ENCODE measurements around the gene RPS6KA3.
A peak's percentile ranks its signal among the peaks of the same experiment; 100 is the strongest.

Gene RPS6KA3

DNA sequence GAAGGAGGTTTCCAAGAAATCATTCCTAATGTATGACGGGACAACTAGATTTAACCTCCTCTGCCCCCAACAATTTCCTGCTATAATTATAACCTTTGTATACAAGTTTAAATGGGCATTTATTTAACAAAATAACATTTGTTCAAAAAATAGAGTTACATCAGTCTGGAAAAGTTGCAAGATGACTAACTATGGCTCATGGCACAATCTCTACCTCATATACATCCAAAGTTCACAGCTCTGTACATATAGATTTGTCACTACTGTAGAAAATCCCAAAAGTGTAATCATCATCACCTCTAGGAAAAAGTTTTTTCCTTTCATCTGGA lies 3.8 kb upstream of the RPS6KA3 start:
- no peaks in the 10 kb centered on the region for H3K36me3 ChIP-seq
- H3K4me3 ChIP-seq (ENCODE audit: low read depth in 1 of 2, low read length in 1 of 2) = no peak overlapping the region
- no peak overlapping the region for H3K27ac ChIP-seq

DNA sequence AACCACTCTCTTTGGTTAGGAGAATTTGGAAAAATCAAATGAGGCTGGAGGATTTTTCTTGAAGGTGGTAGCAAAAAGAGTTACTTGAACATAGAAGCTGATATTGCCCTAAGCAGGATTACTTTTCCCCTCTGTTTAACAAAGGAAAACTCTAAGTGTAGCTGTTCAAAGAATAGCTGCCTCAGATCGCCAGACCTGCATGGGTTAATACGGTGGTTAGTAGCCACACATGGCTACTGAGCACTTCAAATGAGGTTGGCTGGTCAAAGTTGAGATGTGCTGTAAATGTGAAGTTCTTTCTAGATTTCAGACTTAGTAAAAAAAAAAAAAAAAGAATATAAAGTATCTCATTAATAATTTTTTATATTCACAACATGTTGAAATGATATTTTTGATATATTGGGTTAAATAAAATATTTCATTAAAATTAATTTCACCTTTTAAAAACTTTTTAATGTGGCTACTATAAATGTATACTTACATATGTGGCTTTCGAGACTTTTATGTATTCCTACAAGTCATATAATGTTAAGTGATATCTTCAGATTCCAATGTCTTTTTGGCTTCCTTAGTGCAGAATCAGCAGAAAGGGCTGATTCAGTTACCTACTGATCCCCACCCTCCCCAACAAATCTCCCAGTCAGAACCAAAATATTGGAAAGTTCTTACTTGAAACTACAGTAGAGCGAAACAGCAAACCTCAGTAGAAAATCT lies 3.3 kb upstream of the RPS6KA3 start:
- Histone ChIP-seq H3K4me1 (ENCODE audit: control insufficient read depth in 1 of 2, insufficient read depth in 1 of 2, low read depth in 1 of 2, low read length in 1 of 2) (peaks cover 0 to 8% of the 10 kb centered on the region in 2 experiments), H3K27me3 (peaks cover 3% of the 10 kb centered on the region), H3K27ac (no peak overlapping the region), H3K9me3 (no peaks in the 10 kb centered on the region), H3K36me3 (no peaks in the 10 kb centered on the region), H3K4me3 (ENCODE audit: low read depth in 1 of 2, low read length in 1 of 2) (no peak overlapping the region)
- TF ChIP-seq, protein P1, sequence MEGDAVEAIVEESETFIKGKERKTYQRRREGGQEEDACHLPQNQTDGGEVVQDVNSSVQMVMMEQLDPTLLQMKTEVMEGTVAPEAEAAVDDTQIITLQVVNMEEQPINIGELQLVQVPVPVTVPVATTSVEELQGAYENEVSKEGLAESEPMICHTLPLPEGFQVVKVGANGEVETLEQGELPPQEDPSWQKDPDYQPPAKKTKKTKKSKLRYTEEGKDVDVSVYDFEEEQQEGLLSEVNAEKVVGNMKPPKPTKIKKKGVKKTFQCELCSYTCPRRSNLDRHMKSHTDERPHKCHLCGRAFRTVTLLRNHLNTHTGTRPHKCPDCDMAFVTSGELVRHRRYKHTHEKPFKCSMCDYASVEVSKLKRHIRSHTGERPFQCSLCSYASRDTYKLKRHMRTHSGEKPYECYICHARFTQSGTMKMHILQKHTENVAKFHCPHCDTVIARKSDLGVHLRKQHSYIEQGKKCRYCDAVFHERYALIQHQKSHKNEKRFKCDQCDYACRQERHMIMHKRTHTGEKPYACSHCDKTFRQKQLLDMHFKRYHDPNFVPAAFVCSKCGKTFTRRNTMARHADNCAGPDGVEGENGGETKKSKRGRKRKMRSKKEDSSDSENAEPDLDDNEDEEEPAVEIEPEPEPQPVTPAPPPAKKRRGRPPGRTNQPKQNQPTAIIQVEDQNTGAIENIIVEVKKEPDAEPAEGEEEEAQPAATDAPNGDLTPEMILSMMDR (IDR thresholded peaks at IDR 0.05) = no peak

More for the DNA sequence above, 3.8 kb upstream of the RPS6KA3 start:
- TF ChIP-seq, protein P1 (IDR thresholded peaks at IDR 0.05) = no peak
- H3K27me3 ChIP-seq = peaks cover 3% of the 10 kb centered on the region
- no peaks in the 10 kb centered on the region for H3K9me3 ChIP-seq
- peaks cover 0 to 5% of the 10 kb centered on the region in 2 experiments for H3K4me1 ChIP-seq (ENCODE audit: control insufficient read depth in 1 of 2, insufficient read depth in 1 of 2, low read depth in 1 of 2, low read length in 1 of 2)

DNA sequence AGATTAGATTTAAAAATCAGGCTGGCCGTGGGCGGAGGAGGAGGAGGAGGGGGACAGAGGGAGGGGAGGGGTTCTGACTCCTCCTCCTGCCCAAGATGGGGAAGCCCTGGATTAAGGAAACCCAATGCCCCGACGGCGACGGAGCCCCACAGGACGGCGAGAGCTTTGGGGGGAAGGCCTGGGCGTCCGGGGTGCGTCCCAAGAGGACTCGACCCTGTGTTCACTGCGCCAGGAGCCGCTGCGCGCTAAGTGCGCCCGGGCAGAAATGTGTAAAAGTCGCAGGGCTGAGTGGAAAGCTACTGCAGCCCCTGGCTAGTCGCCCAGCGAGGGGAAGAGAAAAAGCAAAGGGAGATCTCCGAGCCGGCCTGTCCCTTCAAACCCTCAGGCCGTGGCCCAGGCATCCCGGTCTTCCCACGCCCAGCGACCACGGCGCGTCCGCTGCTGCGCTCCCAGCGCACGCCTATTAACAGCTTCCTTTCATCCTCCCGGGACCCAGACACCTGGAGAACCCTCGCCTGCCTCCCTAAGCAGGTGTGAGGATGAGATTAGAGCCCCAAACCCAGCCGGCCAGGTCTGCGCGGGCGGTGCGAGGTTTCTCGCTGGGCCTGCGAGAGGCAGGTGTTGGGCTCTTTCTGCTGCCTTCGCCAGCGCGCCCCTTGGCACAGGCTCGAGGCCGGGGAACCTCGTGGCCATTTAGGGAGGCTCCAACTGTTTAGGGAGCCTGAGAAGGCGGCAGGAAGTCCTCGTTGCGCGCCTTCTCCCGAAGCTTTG lies 1.4 kb upstream of the RPS6KA3 start:
- Histone ChIP-seq H3K4me3 (ENCODE audit: low read depth in 1 of 2, low read length in 1 of 2) (peak overlapping the region; percentile 70 to 82), H3K4me1 (ENCODE audit: control insufficient read depth in 1 of 2, insufficient read depth in 1 of 2, low read depth in 1 of 2, low read length in 1 of 2) (peaks cover 15 to 27% of the 10 kb centered on the region in 2 experiments), H3K27me3 (peaks cover 3% of the 10 kb centered on the region), H3K9me3 (no peaks in the 10 kb centered on the region), H3K27ac (peak overlapping the region; percentile 27), H3K36me3 (no peaks in the 10 kb centered on the region)
- TF ChIP-seq, protein P1 (IDR thresholded peaks at IDR 0.05) = no peak

DNA sequence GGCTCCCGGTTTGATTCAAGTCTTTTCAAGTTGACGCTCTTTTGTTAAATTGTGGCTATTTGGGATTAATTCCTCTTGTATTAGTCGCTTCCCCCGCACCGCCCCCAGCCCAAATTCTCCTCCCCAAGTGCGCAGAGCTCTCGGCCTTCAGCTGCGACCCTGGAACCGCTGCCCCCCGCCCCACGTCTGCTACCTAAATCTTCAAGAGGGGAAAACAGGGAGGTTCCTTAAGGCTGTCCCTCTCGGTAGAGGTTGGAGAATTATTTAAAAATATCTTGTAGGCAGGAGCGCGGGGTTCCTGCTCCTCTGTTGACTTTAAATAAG lies 860 bp upstream of the RPS6KA3 start:
- TF ChIP-seq, protein P1 (IDR thresholded peaks at IDR 0.05) = no peak

DNA sequence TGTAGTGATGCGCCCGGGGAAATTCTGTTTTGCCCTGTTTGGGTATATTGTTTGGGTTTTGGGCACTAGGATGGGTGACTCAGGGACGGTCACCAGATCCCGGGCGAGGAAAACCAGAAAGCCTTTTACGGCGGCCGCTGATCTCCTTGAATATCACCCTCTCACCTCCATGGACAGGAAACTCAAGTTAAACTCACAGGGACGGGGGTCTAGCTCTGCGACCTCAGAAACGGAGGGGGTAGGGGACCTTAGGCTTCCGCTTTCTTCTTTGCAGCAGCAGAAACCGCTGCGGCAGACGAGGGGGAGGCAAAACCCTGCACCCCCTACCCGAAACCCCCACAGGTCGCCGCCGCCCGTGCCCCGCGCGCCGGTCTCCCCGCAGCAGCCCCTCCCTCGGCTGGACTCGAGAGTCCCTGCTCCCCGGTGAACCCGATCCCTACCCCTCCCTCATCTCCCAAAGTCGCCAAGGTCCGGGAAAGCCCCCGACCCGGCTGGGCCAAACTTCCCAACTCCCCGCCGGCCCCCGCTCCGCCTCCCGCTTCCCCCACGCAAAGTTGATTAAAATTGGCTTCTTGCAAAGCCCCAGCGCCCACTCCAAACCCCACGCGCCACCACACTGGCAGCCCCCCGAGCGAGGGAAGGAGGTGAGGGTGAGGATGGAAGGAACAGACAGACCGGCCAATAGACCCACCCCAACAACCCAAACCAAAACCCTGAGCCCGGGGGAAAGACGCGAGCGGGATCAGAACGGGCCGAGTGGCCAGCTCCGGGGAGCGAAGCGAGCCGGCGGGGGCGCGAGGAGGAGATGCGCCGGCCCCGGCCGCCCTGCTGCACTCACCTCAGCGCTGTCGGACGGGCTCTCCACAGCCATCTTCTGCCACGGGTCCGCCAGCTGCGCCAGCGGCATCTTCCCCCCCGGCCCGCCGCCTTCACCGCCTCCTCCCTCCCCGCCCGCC lies 705 bp downstream of the RPS6KA3 start:
- peaks cover 3% of the 10 kb centered on the region for H3K27me3 ChIP-seq
- peak overlapping the region; percentile 74 for H3K27ac ChIP-seq
- no peaks in the 10 kb centered on the region for H3K9me3 ChIP-seq
- H3K36me3 ChIP-seq = no peaks in the 10 kb centered on the region
- TF ChIP-seq, protein P1 (IDR thresholded peaks at IDR 0.05) = no peak
- peaks cover 27 to 45% of the 10 kb centered on the region in 2 experiments for H3K4me1 ChIP-seq (ENCODE audit: control insufficient read depth in 1 of 2, insufficient read depth in 1 of 2, low read depth in 1 of 2, low read length in 1 of 2)
- peak overlapping the region; percentile 70 to 82 for H3K4me3 ChIP-seq (ENCODE audit: low read depth in 1 of 2, low read length in 1 of 2)

More for the DNA sequence above, 860 bp upstream of the RPS6KA3 start:
- peaks cover 16 to 31% of the 10 kb centered on the region in 2 experiments for H3K4me1 ChIP-seq (ENCODE audit: control insufficient read depth in 1 of 2, insufficient read depth in 1 of 2, low read depth in 1 of 2, low read length in 1 of 2)
- H3K4me3 ChIP-seq (ENCODE audit: low read depth in 1 of 2, low read length in 1 of 2) = peak overlapping the region; percentile 70 to 82
- peak overlapping the region; percentile 27 for H3K27ac ChIP-seq
- no peaks in the 10 kb centered on the region for H3K9me3 ChIP-seq
- no peaks in the 10 kb centered on the region for H3K36me3 ChIP-seq
- H3K27me3 ChIP-seq = peaks cover 3% of the 10 kb centered on the region

Data from neutrophil (primary cell).